GM12878 (cell line): ENCODE data around the gene ITM2C. TPM values are rescaled to one million over a fixed set of nuclear protein-coding genes. Genes with fewer than 3 reads are reported as not detected.

ENCODE experiments used
- ATAC-seq: fragments of 200-7000 bp; cut with Tn5 transposase; 3 replicates; pipeline ENCODE4 v1.9.1; 2020; ENCODE audit warnings: mild to moderate bottlenecking, moderate library complexity
- BruUV-seq: library from RNA; stranded (reverse); fragments of 400-500 nt; replicated peaks from 2 replicates; lab custom pipeline; 2021; lab: Mats Ljungman, UMichigan
- CTCF ChIA-PET: fragments of 300-600 bp; sonication (Branson Sonifier 250); formaldehyde crosslinking; extraction: SDS; loops from one replicate; lab custom pipeline; 2021; ENCODE audit warnings: inconsistent platforms; lab: Yijun Ruan, JAX
- POLR2A ChIA-PET: fragments of 350-600 bp; formaldehyde crosslinking; extraction: SDS; loops from one replicate; lab custom pipeline; 2021; ENCODE audit warnings: inconsistent platforms; lab: Charles Lee
- RAD21 ChIA-PET: fragments of 300-600 bp; sonication (Branson Sonifier 250); formaldehyde crosslinking; loops from one replicate; lab custom pipeline; 2023; ENCODE audit warnings: antibody characterized with exemption; ENCODE audit not compliant: unreplicated experiment; lab: Charles Lee
- SMC1A ChIA-PET: fragments of 300-600 bp; sonication (Branson Sonifier 250); formaldehyde crosslinking; loops from one replicate; lab custom pipeline; 2023; ENCODE audit not compliant: unreplicated experiment, uncharacterized antibody; lab: Charles Lee
- DNase-seq: peaks from one replicate; pipeline ENCODE4 v3.0.0-alpha.2; 2011; ENCODE audit warnings: low read depth, low spot score
- FAIRE-seq: peaks from 3 replicates; lab custom pipeline; 2011; peaks lifted over from hg19 to GRCh38; lab: Jason Lieb, UNC
- H2AFZ ChIP-seq: 2 replicates; pipeline ENCODE4 v1.6.0; 2011; ENCODE audit warnings: low read depth, low read length, control low read depth; ENCODE audit not compliant: control insufficient read depth
- H3K27ac ChIP-seq: 2 replicates; pipeline ENCODE4 v1.5.1; 2011; ENCODE audit warnings: control low read depth; ENCODE audit not compliant: control insufficient read depth, insufficient read depth
- H3K27me3 ChIP-seq, 2 experiments: replicated peaks in 1 of 2; 2 replicates each; pipeline versions ENCODE4 v1.6.0 to v1.6.1; 2011; ENCODE audit warnings: low read length in 1 of 2; ENCODE audit not compliant: control insufficient read depth in 2 of 2, insufficient read depth in 2 of 2
- H3K36me3 ChIP-seq, 2 experiments: 2 replicates each; pipeline ENCODE4 v1.5.1; 2011; ENCODE audit warnings: low read length in 1 of 2; ENCODE audit not compliant: control insufficient read depth in 2 of 2, insufficient read depth in 2 of 2
- H3K4me1 ChIP-seq: 2 replicates; pipeline ENCODE4 v1.6.1; 2011; ENCODE audit warnings: mild to moderate bottlenecking, low read length, moderate library complexity, mixed read lengths; ENCODE audit not compliant: control insufficient read depth, insufficient read depth
- H3K4me2 ChIP-seq: 2 replicates; pipeline ENCODE4 v1.6.0; 2011; ENCODE audit warnings: control low read depth; ENCODE audit not compliant: control insufficient read depth, insufficient read depth
- H3K4me3 ChIP-seq: fragments of 200-600 bp; sonication (generic); 2 replicates; pipeline ENCODE4 v1.5.1; 2016
- H3K79me2 ChIP-seq: 2 replicates; pipeline ENCODE4 v1.6.0; 2011; ENCODE audit warnings: low read length; ENCODE audit not compliant: control insufficient read depth, insufficient read depth
- H3K9ac ChIP-seq: 2 replicates; pipeline ENCODE4 v1.8.0; 2011; ENCODE audit warnings: low read length, control low read depth, mixed read lengths; ENCODE audit not compliant: control insufficient read depth, insufficient read depth
- H3K9me3 ChIP-seq: replicated peaks from 3 replicates; pipeline ENCODE4 v1.5.1; 2011; ENCODE audit warnings: mild to moderate bottlenecking, low read length; ENCODE audit not compliant: control insufficient read depth, insufficient read depth
- H4K20me1 ChIP-seq: 2 replicates; pipeline ENCODE4 v1.6.0; 2011; ENCODE audit not compliant: control insufficient read depth, insufficient read depth
- NR2F1 ChIP-seq: fragments of 450-650 bp; conservative IDR thresholded peaks from 2 replicates; pipeline ENCODE4 v1.6.1; 2017; ENCODE audit warnings: mild to moderate bottlenecking
- POLR2AphosphoS2 ChIP-seq: IDR thresholded peaks from 2 replicates; pipeline ENCODE4 v1.6.1; 2011; ENCODE audit warnings: low read depth, mild to moderate bottlenecking, low read length, improper control_type of control experiment, moderate library complexity
- POLR2AphosphoS5 ChIP-seq: IDR thresholded peaks from 2 replicates; pipeline ENCODE4 v1.6.1; 2011; ENCODE audit warnings: mild to moderate bottlenecking, low read length, inconsistent platforms
- RB1 ChIP-seq: fragments of 450-650 bp; formaldehyde crosslinking; IDR thresholded peaks from 2 replicates; pipeline ENCODE4 v1.6.1; 2017; ENCODE audit warnings: mild to moderate bottlenecking, borderline replicate concordance
- SREBF2 ChIP-seq: IDR thresholded peaks from 2 replicates; pipeline ENCODE4 v1.6.1; 2012; ENCODE audit warnings: mild to moderate bottlenecking, low read length
- ZNF622 ChIP-seq: fragments of 450-650 bp; IDR thresholded peaks from 2 replicates; pipeline ENCODE4 v1.6.1; 2017; ENCODE audit warnings: mild to moderate bottlenecking, inconsistent platforms
- WGBS: methylation state at CpG from one replicate; pipeline ENCODE4 v1.1.6; 2016; ENCODE audit warnings: low lambda C conversion rate; ENCODE audit not compliant: insufficient replicate concordance, insufficient coverage; ENCODE audit errors: missing lambda C conversion rate; 5-methylcytosine and 5-hydroxymethylcytosine counted together
- in situ Hi-C: fragments of 300-500 bp; cut with MboI; formaldehyde crosslinking; loops from 9 replicates; pipeline ENCODE4 v1.14.3; 2018; ENCODE audit warnings: mixed read lengths
- intact Hi-C: fragments of 100-400 bp; cut with micrococcal nuclease; formaldehyde crosslinking; loops from one replicate; pipeline ENCODE4 v1.14.2; 2022; ENCODE audit not compliant: unreplicated experiment
- polyA plus RNA-seq, 11 experiments: library from polyadenylated mRNA; depleted of rRNA in 4 of 11; unstranded in 6 of 11; stranded (reverse) in 5 of 11; fragments of >200 nt; fragmentation: Nextera tagmentation in 4 of 11; fragmentation: Illumina TruSeq in 1 of 11; extraction: Ambion mirVana in 4 of 11; extraction: Trizol in 1 of 11; gene quantifications; 1 replicate in 1 of 11; 2 replicates in 10 of 11; pipeline versions ENCODE4 v1.2.1 to v1.2.3, GENCODE V29; 2011 to 2016; ENCODE audit warnings: inconsistent platforms in 2 of 11, missing spikeins in 2 of 11, low read depth in 1 of 11
- total RNA-seq, 4 experiments: library from RNA; depleted of rRNA in 3 of 4; stranded (reverse); fragments of >200 nt in 3 of 4; fragmentation: Illumina TruSeq in 1 of 4; extraction: Trizol in 1 of 4; gene quantifications; 2 replicates each; pipeline versions ENCODE4 v1.2.1 to v1.2.3, GENCODE V29; 2013 to 2021
- TF ChIP-seq, protein P1 (sequence below): fragments of 450-650 bp; IDR thresholded peaks from 2 replicates; pipeline ENCODE4 v1.6.1; 2016; ENCODE audit warnings: mild to moderate bottlenecking, moderate library complexity, borderline replicate concordance

Gene ITM2C
- total and polyA plus RNA-seq, 10 of the 15 experiments (the other 5 are each of a cell fraction or from before 2014, with no cell fraction given) = 5.4 to 195 (median 149) TPM

DNA sequence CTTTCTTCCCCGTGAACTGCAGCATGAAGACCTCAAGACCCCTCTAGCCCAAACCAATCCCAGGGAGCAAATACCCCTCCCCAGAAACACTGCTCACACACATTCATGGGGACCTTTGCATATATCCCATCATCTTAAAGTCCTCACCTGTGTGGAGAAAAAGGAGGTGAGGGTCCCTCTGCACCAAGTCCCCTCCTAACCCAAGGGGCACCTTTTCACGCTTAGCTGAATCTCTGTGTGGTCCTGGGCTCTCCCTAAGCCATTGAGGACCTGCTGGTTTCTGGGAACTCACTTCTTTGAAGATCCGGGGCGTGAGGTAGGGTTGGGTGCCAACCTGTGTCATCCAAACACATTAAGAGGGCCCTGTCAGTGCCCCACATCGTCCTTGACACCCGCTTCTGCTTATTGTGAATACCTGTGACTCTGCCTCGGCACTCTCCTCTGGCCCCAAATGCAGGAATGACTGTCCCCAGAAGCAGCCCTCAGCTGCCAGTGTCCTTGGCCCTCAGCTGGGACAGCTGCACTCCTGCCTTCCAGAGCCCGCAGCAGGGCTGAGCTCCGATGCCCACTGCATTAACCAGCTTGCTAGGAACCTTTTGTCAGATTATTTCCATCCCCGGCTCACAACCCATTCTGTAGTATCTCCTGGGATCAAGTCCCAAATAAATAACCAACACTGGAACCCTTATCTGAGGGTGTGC is 41.3 kb upstream of the ITM2C start:
- Histone ChIP-seq H3K4me2 (no peak overlapping the region), H3K79me2 (no peaks in the 10 kb centered on the region), H3K9me3 (no peaks in the 10 kb centered on the region), H3K4me3 (no peak overlapping the region)
- POLR2A ChIA-PET = no interaction called here
- no peak for ATAC-seq
- CTCF ChIA-PET = interaction anchor here (0.6 to 3.6 kb wide), 33 partner anchors 9 to 815 kb away, joined by 3 to 54 read pairs (median 7); no protein-coding TSS in a partner anchor
- no peak for DNase-seq
- 53% methylated on average over 10 of the region's 10 CpGs for whole genome bisulfite sequencing
- RAD21 ChIA-PET = interaction anchor here (1.1 to 4.4 kb wide), 14 partner anchors 18 to 814 kb away, joined by 3 to 52 read pairs (median 4); partner anchors contain the start of genes GPR55 and ITM2C
- TF ChIP-seq RB1 (no peak), POLR2AphosphoS2 (0 out of 2 replicates have a peak, but pooled peaks have one; percentile 38), NR2F1 (no peak), POLR2AphosphoS5 (0 out of 2 replicates have a peak, but pooled peaks have one; percentile 35), SREBF2 (no peak), ZNF622 (no peak)
- TF ChIP-seq, protein P1, sequence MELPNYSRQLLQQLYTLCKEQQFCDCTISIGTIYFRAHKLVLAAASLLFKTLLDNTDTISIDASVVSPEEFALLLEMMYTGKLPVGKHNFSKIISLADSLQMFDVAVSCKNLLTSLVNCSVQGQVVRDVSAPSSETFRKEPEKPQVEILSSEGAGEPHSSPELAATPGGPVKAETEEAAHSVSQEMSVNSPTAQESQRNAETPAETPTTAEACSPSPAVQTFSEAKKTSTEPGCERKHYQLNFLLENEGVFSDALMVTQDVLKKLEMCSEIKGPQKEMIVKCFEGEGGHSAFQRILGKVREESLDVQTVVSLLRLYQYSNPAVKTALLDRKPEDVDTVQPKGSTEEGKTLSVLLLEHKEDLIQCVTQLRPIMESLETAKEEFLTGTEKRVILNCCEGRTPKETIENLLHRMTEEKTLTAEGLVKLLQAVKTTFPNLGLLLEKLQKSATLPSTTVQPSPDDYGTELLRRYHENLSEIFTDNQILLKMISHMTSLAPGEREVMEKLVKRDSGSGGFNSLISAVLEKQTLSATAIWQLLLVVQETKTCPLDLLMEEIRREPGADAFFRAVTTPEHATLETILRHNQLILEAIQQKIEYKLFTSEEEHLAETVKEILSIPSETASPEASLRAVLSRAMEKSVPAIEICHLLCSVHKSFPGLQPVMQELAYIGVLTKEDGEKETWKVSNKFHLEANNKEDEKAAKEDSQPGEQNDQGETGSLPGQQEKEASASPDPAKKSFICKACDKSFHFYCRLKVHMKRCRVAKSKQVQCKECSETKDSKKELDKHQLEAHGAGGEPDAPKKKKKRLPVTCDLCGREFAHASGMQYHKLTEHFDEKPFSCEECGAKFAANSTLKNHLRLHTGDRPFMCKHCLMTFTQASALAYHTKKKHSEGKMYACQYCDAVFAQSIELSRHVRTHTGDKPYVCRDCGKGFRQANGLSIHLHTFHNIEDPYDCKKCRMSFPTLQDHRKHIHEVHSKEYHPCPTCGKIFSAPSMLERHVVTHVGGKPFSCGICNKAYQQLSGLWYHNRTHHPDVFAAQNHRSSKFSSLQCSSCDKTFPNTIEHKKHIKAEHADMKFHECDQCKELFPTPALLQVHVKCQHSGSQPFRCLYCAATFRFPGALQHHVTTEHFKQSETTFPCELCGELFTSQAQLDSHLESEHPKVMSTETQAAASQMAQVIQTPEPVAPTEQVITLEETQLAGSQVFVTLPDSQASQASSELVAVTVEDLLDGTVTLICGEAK = no peak
- TF ChIP-seq, all 136 proteins: peak for 2
- peaks cover 4 to 13% of the 10 kb centered on the region in 2 experiments for H3K36me3 ChIP-seq
- in situ Hi-C loops (no loop called here), intact Hi-C loops (loop anchor here (5.0 to 10.0 kb wide), 2 partner anchors 79 to 571 kb away; partner anchors contain the start of gene B3GNT7)
- no peak overlapping the region for H2AFZ ChIP-seq
- FAIRE-seq = no peak
- H4K20me1 ChIP-seq = no peaks in the 10 kb centered on the region; the same call in 1 of the 2 replicates
- SMC1A ChIA-PET = interaction anchor here (1.0 to 3.4 kb wide), 15 partner anchors 10 to 251 kb away, joined by 3 to 61 read pairs (median 5); no protein-coding TSS in a partner anchor
- no peak overlapping the region for H3K9ac ChIP-seq
- no TSS peak for BruUV-seq
- no peaks in the 10 kb centered on the region for H3K27me3 ChIP-seq
- no peak overlapping the region for H3K27ac ChIP-seq
- H3K4me1 ChIP-seq = peaks cover 5% of the 10 kb centered on the region; the same call in 1 of the 2 replicates
